Measurements from ENCODE around the gene LYRM7. TPM values are rescaled to one million over a fixed set of nuclear protein-coding genes. Genes with fewer than 3 reads are reported as not detected.
A peak's percentile ranks its signal among the peaks of the same experiment; 100 is the strongest.

Gene LYRM7
- total RNA-seq, 3 donors from 2014 or later = 5.9 to 20.3 (median 15.8) TPM

DNA sequence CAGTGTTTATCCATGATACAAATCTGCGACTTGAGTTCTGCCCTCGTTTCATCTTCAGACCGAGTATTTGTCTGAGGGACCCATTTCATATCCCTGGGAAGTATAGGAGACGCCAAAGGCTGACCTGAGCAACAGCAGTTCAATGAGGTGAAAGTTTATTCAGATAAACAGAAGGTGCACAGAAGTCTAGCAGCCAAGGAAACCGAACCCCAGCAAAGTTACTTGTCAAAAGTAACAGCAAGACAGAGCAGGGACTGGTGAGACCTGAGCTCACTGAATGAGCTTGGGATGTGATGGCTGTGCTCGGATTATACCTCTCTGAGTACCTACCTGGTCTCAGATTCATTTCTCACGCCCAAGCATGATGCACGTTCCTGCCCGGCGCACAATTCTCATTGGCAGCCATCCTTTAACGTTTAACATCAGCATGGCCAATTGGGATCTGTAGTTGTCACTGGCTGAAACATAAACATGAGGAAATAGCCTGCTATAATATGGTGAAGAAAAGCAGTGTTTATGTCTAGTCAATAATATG, 599 bp downstream of the LYRM7 start:
- Histone ChIP-seq H3K27ac (peak overlapping the region; percentile 79 to 88), H3K9me3 (no peaks in the 10 kb centered on the region), H3K4me3 (peak overlapping the region; percentile 53 to 82 (median 69)), H3K27me3 (no peaks in the 10 kb centered on the region), H3K4me1 (peaks cover 0 to 4% of the 10 kb centered on the region in 2 donors), H3K36me3 (no peaks in the 10 kb centered on the region)
- TF ChIP-seq POLR2AphosphoS5 (IDR thresholded peaks at IDR 0.05) = no peak
- TF ChIP-seq, protein P1, sequence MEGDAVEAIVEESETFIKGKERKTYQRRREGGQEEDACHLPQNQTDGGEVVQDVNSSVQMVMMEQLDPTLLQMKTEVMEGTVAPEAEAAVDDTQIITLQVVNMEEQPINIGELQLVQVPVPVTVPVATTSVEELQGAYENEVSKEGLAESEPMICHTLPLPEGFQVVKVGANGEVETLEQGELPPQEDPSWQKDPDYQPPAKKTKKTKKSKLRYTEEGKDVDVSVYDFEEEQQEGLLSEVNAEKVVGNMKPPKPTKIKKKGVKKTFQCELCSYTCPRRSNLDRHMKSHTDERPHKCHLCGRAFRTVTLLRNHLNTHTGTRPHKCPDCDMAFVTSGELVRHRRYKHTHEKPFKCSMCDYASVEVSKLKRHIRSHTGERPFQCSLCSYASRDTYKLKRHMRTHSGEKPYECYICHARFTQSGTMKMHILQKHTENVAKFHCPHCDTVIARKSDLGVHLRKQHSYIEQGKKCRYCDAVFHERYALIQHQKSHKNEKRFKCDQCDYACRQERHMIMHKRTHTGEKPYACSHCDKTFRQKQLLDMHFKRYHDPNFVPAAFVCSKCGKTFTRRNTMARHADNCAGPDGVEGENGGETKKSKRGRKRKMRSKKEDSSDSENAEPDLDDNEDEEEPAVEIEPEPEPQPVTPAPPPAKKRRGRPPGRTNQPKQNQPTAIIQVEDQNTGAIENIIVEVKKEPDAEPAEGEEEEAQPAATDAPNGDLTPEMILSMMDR (IDR thresholded peaks at IDR 0.05) = no peak
- TF ChIP-seq POLR2A (IDR thresholded peaks at IDR 0.05) = no peak
- DNase-seq (ENCODE audit: low spot score in 2 of 2) = no peak
- intact Hi-C loops (cut with DNase I; ENCODE audit: low total_unique reads) = loop anchor here (5.0 kb wide), 1 partner anchor 486 kb away; no protein-coding TSS in a partner anchor

DNA sequence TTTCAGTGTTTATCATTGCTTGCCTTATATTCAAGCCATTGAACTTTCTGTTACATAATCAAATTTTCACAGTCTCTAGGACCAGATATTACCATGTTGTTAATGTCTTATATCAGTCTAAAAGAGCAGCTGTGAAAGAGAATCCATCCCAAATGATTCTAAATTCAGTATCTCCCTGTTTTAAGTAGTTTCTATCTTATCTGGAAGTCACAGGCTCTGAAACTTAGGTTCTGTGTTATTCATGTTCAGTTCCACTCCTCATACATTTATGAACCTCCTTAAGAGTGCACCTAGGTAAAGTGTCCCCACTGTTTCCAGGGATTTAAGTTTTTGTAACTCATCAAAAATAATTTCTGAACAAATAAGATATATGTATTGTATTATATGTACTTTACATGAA, 9.7 kb downstream of the LYRM7 start:
- no peak overlapping the region for H3K4me3 ChIP-seq
- H3K27me3 ChIP-seq = no peaks in the 10 kb centered on the region
- no peak overlapping the region for H3K27ac ChIP-seq
- intact Hi-C loops (cut with DNase I; ENCODE audit: low total_unique reads) = no loop called here
- no peak for DNase-seq (ENCODE audit: low spot score in 2 of 2)
- H3K36me3 ChIP-seq = no peaks in the 10 kb centered on the region
- no peaks in the 10 kb centered on the region for H3K9me3 ChIP-seq
- H3K4me1 ChIP-seq = no peaks in the 10 kb centered on the region
- TF ChIP-seq POLR2AphosphoS5 (IDR thresholded peaks at IDR 0.05) (no peak), POLR2A (IDR thresholded peaks at IDR 0.05) (no peak)
- TF ChIP-seq, protein P1 (IDR thresholded peaks at IDR 0.05) = no peak

DNA sequence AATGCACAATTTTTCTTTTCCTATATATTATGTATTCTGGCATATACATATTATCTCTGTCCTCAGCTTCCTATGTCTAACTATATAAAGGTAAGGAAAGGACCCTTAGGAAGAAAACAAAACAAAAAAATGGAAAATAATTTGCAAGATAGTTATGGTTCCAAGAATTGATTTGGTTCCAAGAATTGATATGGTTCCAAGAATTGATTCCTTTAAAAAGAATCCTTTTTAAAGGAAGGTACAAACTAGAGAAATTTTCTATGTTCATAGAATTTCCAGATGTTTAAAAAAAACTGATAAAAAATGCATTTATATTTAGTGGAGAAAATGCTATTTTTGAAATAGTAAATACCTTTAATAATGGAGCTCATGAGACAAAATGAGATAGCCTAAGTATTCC, 12.1 kb downstream of the LYRM7 start:
- intact Hi-C loops (cut with DNase I; ENCODE audit: low total_unique reads) = no loop called here
- no peak for TF ChIP-seq POLR2A (IDR thresholded peaks at IDR 0.05)
- TF ChIP-seq, protein P1 (IDR thresholded peaks at IDR 0.05) = no peak
- H3K36me3 ChIP-seq = no peaks in the 10 kb centered on the region
- no peaks in the 10 kb centered on the region for H3K4me1 ChIP-seq
- H3K4me3 ChIP-seq = no peak overlapping the region
- H3K9me3 ChIP-seq = no peaks in the 10 kb centered on the region
- H3K27ac ChIP-seq = no peak overlapping the region
- no peak for DNase-seq (ENCODE audit: low spot score in 2 of 2)
- H3K27me3 ChIP-seq = no peaks in the 10 kb centered on the region

DNA sequence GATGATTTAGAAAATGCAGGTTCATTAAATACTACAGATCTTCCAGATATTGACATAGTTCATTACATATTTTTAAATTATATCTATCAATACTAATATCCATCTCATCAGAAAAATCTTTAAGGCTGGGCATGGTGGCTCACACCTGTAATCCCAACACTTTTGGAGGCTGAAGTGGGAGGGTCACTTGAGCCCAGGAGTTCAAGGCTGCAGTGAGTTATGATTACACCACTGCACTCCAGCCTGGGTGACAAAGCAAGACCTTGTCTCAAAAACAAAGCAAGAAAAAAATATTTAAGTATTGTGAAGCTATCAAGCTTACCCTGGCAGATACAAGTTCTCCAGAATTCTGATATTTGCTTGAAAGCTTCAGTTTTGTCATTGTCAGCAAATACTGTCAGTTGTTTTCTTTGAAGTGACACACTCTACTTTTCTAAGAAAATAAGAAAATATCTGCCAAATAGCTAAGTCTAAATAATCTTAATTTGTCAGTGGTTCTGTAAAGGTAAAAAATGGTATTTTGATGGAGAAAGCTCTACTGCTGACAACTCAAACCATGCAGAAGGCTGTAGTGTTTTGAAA, 14.9 kb downstream of the LYRM7 start:
- H3K36me3 ChIP-seq = no peaks in the 10 kb centered on the region
- H3K9me3 ChIP-seq = no peaks in the 10 kb centered on the region
- intact Hi-C loops (cut with DNase I; ENCODE audit: low total_unique reads) = no loop called here

More for the DNA sequence above, 14.9 kb downstream of the LYRM7 start:
- TF ChIP-seq, protein P1 (IDR thresholded peaks at IDR 0.05) = no peak
- no peak for TF ChIP-seq POLR2A (IDR thresholded peaks at IDR 0.05)
- no peak for TF ChIP-seq POLR2AphosphoS5 (IDR thresholded peaks at IDR 0.05)
- Histone ChIP-seq H3K4me1 (no peaks in the 10 kb centered on the region), H3K27me3 (no peaks in the 10 kb centered on the region), H3K4me3 (no peak overlapping the region), H3K27ac (no peak overlapping the region)
- DNase-seq (ENCODE audit: low spot score in 2 of 2) = no peak

Data from breast epithelium (tissue), 4 donors.